GM21529 (cell line): Measurements from ENCODE around the gene LRG1.

ENCODE experiments used
- ATAC-seq: cut with Tn5 transposase; IDR thresholded peaks from one replicate; pipeline ENCODE4 v1.9.1; 2021; ENCODE audit not compliant: unreplicated experiment

LRG1 gene

GRCh38 chr19:4496304-4496703, 43.5 kb downstream of the LRG1 start:
- no peak for ATAC-seq

GRCh38 chr19:4495471-4495870, 44.4 kb downstream of the LRG1 start:
- ATAC-seq, result no peak

- ATAC-seq, result no peak
These were observed 45.2 kb downstream of the LRG1 start for GRCh38 chr19:4494691-4495064.

- ATAC-seq, result no peak
These were observed 45.7 kb downstream of the LRG1 start for GRCh38 chr19:4493929-4494690.

GRCh38 chr19:4493104-4493928, 46.5 kb downstream of the LRG1 start:
- ATAC-seq, result no peak

GRCh38 chr19:4492337-4493103, 47.3 kb downstream of the LRG1 start:
- ATAC-seq, result no peak

GRCh38 chr19:4491446-4491845, 48.4 kb downstream of the LRG1 start:
- no peak for ATAC-seq

- ATAC-seq, result no peak
These were observed 51.3 kb downstream of the LRG1 start for GRCh38 chr19:4488496-4488895.

GRCh38 chr19:4487572-4487971, 52.3 kb downstream of the LRG1 start:
- ATAC-seq, result no peak
